ENCODE data around the gene PTGFRN.
"Not testable (repeated sequence)": the region's sequence is repeated elsewhere in the genome, so short reads cannot be mapped to it uniquely, and the experiment has no call there.

Gene PTGFRN

DNA sequence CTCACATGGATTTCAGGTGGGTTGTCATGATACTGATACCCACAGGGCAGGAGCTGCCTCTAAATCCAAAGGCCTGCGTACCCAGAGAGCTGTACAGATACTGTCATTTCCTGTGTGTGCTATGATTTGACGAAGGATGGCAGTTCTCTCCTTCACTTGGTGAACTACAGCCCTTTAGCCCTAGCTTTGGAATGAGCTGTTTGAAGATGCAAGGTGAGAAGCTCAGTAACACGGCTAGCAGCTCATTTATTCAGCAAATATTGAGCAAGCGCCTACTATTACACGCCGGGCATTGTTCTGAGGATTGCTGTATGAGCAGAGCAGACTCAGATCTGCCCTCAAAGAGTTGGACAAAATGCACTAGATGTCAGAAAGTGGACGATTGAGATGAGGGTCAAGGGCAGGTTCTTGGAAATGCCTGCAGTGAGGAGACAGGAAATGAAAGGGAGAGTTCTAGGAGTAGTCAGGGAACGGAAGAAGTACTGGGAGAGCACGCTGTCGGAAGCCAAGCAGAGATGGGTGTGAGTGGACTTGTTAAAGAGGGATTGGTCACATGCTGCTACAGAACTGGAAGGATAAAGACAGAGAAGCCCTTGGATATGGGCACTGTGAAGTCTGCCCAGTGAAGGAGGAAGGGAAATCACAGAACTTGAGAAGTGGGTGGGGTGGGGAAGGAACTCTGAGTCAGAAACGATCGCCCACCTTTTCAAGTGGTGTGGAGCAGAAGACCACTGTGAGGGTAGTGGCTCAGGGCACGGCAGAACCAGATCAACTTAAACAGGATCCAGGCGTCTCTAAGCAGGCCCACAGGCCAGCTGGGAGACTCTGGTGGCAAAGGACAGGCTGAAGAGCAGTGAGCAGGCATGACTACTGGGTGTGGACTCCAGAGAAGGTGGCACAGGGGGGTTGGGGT lies 7.1 kb downstream of the PTGFRN start:
- DNase-seq (ENCODE audit: low read depth in 2 of 2) = no peak

GRCh38 chr1:116918714-116919357 lies 9.1 kb downstream of the PTGFRN start:
- no peak for DNase-seq (ENCODE audit: low read depth in 2 of 2)

- no peak for DNase-seq (ENCODE audit: low read depth in 2 of 2)
Observed at GRCh38 chr1:116919802-116920201, 10.1 kb downstream of the PTGFRN start.

GRCh38 chr1:116920211-116920610 lies 10.5 kb downstream of the PTGFRN start:
- no peak for DNase-seq (ENCODE audit: low read depth in 2 of 2)

- no peak for DNase-seq (ENCODE audit: low read depth in 2 of 2)
Observed at GRCh38 chr1:116921301-116921885, 11.7 kb downstream of the PTGFRN start.

- no peak for DNase-seq (ENCODE audit: low read depth in 2 of 2)
Observed at GRCh38 chr1:116921937-116922336, 12.2 kb downstream of the PTGFRN start.

DNA sequence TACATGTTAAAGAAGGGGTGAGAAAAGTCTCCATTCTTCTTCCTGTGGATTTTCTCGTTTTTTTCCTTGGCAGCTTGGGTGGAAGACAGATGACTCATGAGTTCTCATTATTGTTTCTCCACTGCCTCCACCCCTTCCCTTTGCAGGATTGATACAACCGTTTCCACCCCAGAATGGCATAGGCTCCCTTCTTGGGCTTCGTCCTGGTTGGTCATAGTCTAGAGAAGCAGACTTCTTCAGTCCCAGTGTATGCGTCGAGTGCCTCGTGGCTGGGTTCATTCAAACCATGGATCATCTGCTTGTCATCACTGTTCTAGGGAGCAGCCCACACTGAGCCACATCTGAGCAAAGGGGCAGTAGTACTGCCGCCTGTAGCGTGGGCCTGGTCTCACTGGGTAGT lies 13.7 kb downstream of the PTGFRN start:
- DNase-seq (ENCODE audit: low read depth in 2 of 2) = no peak

DNA sequence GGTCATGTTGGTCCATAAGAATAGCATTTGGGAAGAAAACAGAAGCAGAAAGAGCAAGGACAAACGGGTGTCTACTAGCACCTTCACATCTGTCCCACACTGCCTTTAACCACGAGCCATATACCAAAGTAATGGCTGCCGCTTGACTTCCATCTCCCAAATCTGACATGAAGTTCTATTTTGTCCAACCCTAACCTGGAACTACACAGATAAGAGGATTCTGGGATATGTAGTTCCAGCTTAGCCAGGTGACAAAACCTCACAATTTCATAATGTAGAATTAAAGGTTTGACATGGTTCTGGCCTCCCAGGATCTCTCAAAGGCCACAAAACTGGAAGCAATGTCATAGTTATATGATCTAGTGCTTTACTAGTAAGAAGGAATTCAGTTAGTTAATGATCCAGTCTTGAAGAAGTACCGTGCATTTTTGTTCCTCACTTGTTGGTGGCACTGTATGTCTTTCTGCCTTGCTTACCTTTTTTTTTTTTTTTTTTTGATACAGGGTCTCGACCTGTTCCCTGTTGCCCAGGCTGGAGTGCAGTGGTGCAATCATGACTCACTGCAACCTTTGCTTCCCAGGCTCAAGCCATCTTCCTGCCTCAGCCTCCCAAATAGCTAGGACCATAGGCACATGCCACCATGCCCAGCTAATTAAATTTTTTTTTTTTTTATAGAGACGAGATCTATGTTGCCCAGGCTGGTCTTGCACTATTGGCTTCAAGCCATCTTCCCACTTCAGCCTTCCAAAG lies 17.5 kb downstream of the PTGFRN start:
- no peak for DNase-seq (ENCODE audit: low read depth in 2 of 2)

- no peak for DNase-seq (ENCODE audit: low read depth in 2 of 2)
Observed at GRCh38 chr1:116929961-116930592, 20.4 kb downstream of the PTGFRN start.

DNA sequence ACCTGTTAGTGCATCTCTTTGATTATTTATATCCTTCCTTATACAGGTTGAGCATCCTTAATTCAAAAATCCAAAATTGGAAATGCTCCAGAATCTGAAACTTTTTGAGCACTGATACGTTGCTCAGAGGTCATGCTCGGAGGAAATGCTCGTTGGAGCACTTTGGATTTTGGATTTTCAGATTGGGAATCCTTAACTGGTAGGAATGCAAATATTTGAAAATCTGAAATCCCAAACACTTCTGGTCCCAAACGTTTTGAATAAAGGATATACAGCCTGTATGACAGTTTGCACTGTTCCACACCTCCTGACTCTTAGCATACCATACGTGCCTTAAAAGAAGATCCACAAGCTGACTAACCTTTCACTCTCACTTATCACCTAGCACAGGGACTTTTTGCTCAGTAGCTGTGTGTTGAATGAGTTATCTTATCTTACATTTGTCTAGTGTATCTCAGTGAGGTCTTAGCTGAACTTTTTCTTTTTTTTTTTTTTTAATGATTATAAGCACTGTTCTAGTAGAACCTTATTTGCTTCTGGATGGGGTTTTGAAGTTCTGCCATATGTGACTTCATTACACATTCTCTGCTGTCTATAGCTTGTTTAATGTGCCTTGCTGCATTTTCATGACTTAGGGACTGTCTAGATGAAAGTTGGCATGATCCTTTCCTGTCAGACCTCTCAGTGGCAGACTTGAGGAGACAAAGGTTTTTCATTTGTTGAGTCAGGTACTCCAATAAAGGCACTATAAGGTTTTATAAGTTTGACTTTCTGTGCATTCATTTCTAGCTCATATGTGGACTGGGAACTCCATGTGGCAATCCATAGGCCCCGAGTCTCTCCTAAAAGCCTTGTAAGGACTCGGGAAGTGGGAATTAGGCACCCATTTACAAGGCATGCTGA lies 21.6 kb downstream of the PTGFRN start:
- DNase-seq (ENCODE audit: low read depth in 2 of 2) = no peak

DNA sequence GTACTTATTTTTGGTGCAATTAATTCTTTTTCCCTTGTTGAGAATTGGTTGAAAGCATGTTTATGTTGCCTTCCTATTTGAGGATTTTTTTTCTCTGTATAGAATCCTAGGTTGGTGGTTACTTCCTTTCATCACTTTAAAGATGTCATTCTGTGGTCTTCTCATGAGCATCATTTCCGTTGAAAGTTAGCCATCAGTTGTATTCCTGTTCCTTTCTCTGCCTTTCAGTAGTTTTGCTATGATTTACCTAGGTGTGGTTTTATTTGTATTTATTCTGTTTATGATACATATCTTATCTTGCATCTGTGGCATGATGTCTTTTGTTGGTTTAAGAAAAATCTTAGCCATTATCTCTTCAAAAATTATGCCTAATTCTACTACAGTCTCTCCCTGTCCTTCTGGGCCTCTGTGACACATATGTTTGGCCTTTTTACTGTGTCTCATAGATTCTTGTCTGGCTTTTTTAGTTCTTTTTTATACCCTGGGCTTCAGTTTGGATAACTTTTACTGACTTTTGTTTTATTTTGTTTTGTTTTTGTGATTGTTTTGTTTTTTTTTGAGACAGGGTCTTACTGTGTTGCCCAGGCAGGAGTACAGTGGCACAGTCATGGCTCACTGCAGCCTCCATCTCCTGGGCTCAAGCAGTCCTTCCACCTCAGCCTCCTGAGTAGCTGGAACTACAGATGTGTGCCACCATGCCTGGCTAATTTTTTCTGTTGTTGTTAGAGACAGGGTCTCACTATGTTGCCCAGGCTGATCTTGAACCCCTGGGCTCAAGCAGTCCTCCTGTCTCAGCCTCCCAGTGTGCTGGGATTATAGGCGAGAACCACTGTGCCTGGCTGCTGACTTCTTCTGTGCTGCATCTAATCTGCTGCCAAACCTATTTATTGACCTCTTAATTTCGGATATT lies 24.1 kb downstream of the PTGFRN start:
- no peak for DNase-seq (ENCODE audit: low read depth in 2 of 2)

DNA sequence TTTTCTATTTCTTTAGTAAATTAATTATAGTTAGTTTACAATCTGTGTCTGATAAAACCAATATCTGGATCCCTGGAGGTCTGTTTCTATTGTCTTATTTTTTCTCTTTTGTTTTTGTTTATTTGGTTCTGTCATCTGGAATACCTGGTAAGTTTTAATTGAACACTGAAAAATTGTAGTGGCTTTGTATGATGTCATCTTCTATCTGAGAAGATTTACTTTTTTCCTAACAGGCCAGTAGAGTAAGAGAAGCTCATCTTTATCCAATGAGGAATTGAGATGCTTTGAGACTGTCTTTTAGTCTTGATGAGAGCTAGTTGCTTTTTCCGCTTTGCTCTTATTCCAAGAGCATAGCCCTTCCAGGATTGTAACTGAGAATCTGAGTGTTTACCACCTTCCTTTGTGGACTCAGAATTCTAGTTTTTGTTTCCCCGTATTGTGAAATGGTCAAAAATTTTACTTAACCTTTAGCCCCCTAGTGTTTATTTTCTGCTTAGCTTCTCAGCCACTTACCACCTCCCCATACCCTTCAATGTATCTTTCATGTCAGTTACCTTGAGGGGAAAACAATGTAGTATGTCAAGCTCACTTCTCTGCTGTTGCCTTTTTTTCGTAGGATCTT lies 25.0 kb downstream of the PTGFRN start:
- no peak for DNase-seq (ENCODE audit: low read depth in 2 of 2)

DNA sequence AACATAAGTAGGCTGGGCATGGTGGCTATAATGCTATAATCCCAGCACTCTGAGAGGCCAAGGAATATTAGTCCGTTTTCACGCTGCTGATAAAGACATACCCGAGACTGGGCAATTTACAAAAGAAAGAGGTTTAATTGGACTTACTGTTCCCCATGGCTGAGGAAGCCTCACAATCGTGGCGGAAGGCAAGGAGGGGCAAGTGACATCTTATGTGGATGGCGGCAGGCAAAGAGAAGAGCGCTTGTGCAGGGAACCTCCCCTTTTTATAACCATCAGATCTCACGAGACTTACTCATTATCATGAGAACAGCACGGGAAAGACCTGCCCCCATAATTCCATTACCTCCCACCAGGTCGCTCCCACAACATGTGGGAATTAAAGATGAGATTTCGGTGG lies 28.5 kb downstream of the PTGFRN start:
- DNase-seq (ENCODE audit: low read depth in 2 of 2) = no peak

GRCh38 chr1:116939780-116940543 lies 30.2 kb downstream of the PTGFRN start:
- DNase-seq (ENCODE audit: low read depth in 2 of 2) = not testable (repeated sequence)

DNA sequence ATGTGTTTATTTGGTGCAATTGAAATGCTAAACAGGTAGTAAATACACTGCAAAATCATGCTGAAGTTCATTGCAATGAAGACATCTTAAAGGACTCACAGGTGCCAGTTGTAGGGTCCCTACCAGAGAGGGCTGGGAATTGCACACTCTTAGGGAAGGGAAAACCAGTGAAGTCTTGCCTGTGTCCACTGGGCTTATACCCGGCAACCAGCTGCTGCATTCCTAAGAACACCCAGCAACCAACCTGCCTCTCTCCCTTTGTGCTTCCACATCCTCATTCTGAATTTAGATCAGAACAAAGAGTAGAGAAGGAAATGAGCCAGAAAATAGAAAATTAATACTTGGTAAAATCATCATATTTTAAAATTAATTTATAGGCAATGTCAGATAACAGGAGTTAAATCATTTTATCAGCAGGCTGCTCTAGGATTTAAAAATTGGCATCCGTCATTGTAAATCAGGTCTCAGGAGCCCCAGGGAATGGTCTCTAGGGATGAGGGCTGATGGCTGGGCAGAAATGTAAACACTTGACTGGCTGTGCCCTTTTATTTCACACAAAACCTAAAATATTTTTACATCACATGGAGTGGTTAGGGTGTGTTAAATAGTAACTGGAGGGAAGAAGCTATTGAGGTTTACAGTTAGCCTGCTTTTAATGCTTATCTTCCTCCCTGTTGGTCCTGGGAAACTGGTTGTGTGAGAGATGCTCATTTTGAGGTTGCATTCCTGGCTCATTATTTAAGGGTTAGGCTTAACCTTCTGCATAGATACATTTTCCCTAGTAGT lies 31.3 kb downstream of the PTGFRN start:
- DNase-seq (ENCODE audit: low read depth in 2 of 2) = no peak

GRCh38 chr1:116941670-116942069 lies 32.0 kb downstream of the PTGFRN start:
- DNase-seq (ENCODE audit: low read depth in 2 of 2) = no peak

DNA sequence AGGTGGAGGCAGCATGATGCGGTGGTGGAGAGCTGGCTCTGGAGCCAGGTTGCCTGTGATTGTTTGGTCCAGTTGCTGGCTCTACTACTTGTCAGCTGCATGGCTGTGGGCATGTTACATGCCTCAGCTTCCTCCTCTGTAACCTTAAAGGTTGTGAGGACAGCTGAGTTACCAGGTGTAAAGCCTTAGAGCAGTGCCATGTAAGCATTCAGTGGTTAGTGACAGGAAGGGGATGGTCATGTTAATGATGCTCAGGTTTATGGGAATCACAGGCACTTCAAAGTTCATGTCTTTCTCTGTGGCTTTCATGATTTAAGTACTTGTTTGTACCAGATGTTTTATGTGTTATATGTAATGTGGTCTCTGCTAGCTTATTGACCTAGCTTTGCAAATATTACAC lies 32.6 kb downstream of the PTGFRN start:
- DNase-seq (ENCODE audit: low read depth in 2 of 2) = no peak
